HL-60 (cell line): ENCODE measurements around the gene SCYGR3.

Experiments
- DNase-seq, 2 experiments: peaks; one replicate each; pipeline ENCODE4 v3.0.0-alpha.2; 2010 to 2020; ENCODE audit warnings: low read depth in 1 of 2, low spot score in 1 of 2
- H3K27ac ChIP-seq: fragments of 250-450 bp; sonication (Bioruptor Pico); replicated peaks from 2 replicates; pipeline ENCODE4 v1.5.1; 2020; ENCODE audit warnings: mild to moderate bottlenecking, moderate library complexity
- H3K27me3 ChIP-seq: fragments of 250-450 bp; sonication (Bioruptor Pico); 2 replicates; pipeline ENCODE4 v1.5.1; 2021; ENCODE audit warnings: mild to moderate bottlenecking, moderate library complexity; ENCODE audit not compliant: insufficient read depth, poor library complexity, severe bottlenecking
- H3K4me3 ChIP-seq: replicated peaks from 2 replicates; pipeline ENCODE4 v1.5.1; 2011; ENCODE audit warnings: mild to moderate bottlenecking, control low read depth, low read length; ENCODE audit not compliant: insufficient read depth
- CTCF ChIP-seq: IDR thresholded peaks from one replicate; pipeline ENCODE4 v1.5.1; 2011; ENCODE audit warnings: low read length, control low read depth, inconsistent platforms; ENCODE audit not compliant: insufficient read depth
- GABPA ChIP-seq: IDR thresholded peaks from 2 replicates; pipeline ENCODE4 v1.6.1; 2012; ENCODE audit warnings: low read depth
- POLR2AphosphoS5 ChIP-seq: IDR thresholded peaks from 2 replicates; pipeline ENCODE4 v1.6.1; 2012; ENCODE audit warnings: low read depth
- REST ChIP-seq: IDR thresholded peaks from 2 replicates; pipeline ENCODE4 v1.6.1; 2012; ENCODE audit warnings: low read depth; ENCODE audit not compliant: insufficient replicate concordance
- SPI1 ChIP-seq: IDR thresholded peaks from 2 replicates; pipeline ENCODE4 v1.6.1; 2012; ENCODE audit warnings: low read depth, mild to moderate bottlenecking, borderline replicate concordance

The SCYGR3 gene

GRCh38 chr2:227615181-227615580, 541 bp upstream of the SCYGR3 start:
- TF ChIP-seq POLR2AphosphoS5, result no peak
- TF ChIP-seq CTCF, result no peak
- TF ChIP-seq GABPA, result no peak
- no peak for TF ChIP-seq REST
- no peak for TF ChIP-seq SPI1
- DNase-seq, result no peak
- no peak overlapping the region for H3K27ac ChIP-seq
- no peak overlapping the region for H3K4me3 ChIP-seq
- peaks cover 9% of the 10 kb centered on the region for H3K27me3 ChIP-seq

GRCh38 chr2:227614246-227614645, 394 bp downstream of the SCYGR3 start:
- Histone ChIP-seq H3K27me3 (peaks cover 10% of the 10 kb centered on the region), H3K4me3 (no peak overlapping the region), H3K27ac (no peak overlapping the region)
- DNase-seq, result no peak
- TF ChIP-seq SPI1 (no peak), GABPA (no peak), POLR2AphosphoS5 (no peak), CTCF (no peak), REST (no peak)

GRCh38 chr2:227613272-227613660, 1.4 kb downstream of the SCYGR3 start:
- Histone ChIP-seq H3K4me3 (no peak overlapping the region), H3K27ac (no peak overlapping the region), H3K27me3 (peaks cover 14% of the 10 kb centered on the region)
- DNase-seq, result no peak
- TF ChIP-seq CTCF (no peak), REST (no peak), POLR2AphosphoS5 (no peak), GABPA (no peak), SPI1 (no peak)
